ENCODE measurements around the gene STX18.

The STX18 gene

DNA sequence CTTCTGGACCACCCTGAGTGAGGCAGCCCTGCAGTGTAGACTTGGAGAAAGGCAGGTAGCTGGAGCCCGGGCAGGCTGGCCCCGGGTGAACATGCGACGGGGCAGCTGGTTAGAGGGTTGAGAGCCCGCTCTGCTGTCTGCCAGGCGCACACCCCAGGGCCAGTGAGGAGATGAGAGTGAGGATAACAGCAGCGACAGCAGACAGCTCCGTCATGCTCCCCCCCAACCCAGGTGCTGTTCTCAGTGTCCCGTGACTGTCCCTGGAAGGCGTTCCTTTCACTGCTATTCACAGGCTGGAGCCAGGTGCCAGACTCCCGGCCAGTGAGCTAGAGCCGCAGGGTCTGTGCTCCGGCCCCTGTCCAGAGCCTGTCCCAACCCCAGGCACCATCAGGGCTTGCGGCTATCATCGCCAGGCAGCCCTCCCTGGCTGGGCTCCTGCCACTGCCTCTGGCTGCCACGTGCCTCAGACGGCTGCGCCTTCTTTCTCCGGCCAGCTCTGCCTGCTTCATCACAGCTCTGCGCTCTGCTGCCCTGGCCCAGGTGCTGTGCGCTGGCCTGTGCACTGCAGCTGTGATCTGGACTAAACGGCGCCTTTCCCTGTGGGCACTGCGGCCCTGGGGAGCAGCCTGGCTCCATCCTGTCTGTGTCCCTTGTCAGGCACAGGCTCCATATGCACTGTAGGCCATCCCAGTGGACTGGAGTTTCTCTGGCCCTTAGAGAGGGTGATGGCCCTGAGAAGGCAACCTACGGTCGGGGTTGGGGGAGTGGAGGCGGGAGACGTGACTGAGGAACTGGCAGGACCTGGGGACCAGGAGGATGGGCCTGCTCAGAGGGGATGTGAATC, 135.2 kb downstream of the STX18 start:
- DNase-seq (ENCODE audit: low read depth in 2 of 2), result no peak

DNA sequence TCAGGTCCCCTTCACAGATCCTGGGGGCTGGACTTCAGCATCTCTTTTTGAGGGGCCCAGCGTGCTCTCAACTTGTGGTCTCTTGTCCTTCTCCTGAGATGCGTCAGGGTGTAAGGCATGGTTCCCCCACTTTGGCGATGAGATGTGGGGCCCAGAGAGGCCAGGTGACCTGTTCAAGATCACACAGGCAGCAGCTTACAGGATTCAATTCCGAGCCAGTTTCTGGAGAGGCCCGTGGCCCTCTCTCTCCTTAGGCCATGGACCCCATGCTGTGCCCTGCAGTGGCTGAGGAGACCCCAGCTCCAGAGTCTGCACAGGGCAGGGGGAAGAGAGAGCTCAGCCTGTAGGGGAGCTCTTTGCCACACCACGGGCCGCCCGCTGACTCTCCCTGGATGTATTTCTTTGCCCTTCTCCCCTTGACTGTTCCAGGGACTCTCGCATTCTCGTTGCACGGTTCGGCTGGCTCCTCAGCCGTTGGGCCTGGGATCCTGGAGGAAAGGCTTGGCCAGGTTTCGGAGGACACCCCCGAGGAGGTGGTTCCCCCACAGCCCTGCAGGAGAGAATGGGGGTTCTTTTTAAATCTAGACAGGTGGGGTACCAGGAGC, 136.4 kb downstream of the STX18 start:
- no peak for DNase-seq (ENCODE audit: low read depth in 2 of 2)

DNA sequence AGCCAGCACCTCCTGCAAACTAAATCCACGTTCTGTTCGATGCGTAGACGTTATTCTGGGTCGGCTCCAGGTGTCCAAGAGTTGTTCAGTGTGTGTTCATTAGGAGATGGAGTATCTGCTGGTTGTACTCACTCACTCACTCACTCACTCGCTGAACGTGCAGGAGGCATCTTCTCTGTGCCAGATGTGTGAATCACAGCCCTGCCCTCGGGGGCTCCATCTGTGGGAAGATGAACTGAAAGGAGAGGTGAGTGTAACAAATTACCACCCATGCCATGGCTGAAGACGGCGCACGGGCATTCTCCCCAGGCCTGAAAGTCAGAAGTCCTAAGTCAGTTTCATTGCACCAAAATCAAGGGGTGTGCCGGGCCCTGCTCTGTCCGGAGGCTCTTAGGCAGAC, 138.9 kb downstream of the STX18 start:
- DNase-seq (ENCODE audit: low read depth in 2 of 2), result no peak

- DNase-seq (ENCODE audit: low read depth in 2 of 2), result no peak
Measured at GRCh38 chr4:4401036-4401435, 140.8 kb downstream of the STX18 start.

GRCh38 chr4:4398430-4398829, 143.4 kb downstream of the STX18 start:
- no peak for DNase-seq (ENCODE audit: low read depth in 2 of 2)

DNA sequence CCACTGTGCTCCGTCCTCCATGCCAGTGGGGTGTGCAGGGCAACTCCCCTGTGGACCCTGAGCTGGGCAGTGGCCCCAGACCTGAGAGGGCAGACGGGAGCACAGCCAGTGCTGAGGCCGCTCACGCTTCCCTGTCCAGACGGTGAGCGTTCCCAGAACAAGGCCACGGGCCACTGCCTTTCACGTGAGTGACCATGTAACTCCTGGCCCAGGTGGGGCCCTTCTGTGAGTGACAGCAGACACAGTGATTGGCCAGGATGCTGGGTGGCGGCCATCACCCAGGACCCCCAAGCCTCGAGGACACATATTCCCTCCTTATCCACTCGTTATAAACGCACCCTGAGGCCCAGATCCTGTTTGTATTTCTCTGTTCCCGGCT, 144.4 kb downstream of the STX18 start:
- no peak for DNase-seq (ENCODE audit: low read depth in 2 of 2)

DNA sequence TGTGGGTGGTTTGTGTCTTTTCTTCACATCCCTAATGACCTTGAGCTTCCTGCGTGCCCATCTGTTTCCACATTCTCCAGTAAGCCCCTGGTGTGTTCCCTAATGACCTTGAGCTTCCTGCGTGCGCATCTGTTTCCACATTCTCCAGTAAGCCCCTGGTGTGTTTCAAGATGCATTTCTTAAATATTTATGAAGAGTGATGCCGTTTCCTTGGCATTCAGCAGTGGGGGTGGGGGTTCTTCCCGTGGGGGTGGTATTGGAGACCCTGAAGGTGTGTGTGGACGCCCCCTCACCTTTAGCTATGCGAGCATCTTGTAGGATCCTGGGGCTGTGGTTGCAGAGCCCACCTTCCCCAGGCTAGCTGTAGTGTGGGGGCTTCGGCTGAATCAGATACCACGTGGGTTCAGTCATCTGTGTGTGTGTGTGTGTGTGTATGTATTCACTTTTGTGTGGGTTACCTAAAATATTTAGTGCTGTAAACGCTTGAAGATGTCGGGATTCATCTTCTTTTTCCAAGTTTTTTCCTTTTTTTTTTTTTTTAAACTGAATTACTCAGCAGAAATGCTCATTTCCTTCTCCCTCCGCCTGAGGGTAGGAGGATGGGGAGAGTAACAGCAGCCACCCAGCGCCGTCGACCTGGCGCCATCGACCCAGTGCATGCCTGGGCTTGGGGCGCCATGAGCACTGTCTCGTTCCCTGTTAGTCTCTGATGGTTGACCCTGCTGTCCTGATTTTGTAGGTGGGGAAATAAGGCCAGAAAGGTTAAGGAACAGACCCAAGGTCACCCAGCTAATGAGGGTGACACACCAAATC, 145.0 kb downstream of the STX18 start:
- DNase-seq (ENCODE audit: low read depth in 2 of 2), result no peak

GRCh38 chr4:4395849-4396627, 145.8 kb downstream of the STX18 start:
- no peak for DNase-seq (ENCODE audit: low read depth in 2 of 2)

DNA sequence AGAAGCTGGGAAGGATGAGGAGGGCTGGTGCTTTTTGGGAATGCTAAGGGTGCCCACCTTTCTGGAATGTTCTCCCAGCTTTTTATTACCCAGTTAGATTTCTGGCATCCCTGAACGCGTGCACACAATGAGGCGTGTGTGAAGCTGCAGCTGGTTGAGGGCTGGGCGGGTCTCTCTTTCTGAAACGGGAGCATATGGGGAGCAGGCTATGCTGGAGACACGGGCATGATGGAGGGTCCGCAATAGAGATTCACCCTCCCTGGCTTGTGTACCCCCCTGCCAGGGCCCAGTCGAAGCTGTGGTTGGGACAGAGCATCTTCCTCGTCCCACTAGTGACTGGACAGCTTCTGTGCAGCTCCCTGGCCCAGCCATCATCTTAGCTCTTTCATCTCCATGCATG, 146.5 kb downstream of the STX18 start:
- no peak for DNase-seq (ENCODE audit: low read depth in 2 of 2)

GRCh38 chr4:4394644-4395043, 147.2 kb downstream of the STX18 start:
- no peak for DNase-seq (ENCODE audit: low read depth in 2 of 2)

- no peak for DNase-seq (ENCODE audit: low read depth in 2 of 2)
Measured at GRCh38 chr4:4392501-4393183, 149.2 kb downstream of the STX18 start.

DNA sequence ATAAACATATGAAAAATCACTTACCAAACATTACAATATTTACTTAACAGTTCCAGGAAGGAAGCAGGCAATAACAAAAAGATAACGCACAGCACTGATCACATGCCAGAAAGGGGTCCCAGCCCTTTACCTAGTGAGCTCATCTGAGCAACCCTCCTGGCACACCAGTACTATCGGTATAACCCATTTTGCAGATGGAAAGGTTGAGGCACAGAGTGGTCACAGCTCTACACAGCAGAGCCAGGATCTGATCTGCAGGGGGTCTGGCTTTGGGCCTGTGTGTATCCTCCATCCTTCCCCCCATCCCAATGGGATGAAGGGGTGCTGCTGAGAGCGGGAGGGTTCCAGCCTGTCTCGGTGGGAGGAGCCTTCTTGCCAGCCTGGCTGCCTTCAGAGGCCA, 150.0 kb downstream of the STX18 start:
- DNase-seq (ENCODE audit: low read depth in 2 of 2), result no peak

GRCh38 chr4:4390515-4391240, 151.2 kb downstream of the STX18 start:
- no peak for DNase-seq (ENCODE audit: low read depth in 2 of 2)

GRCh38 chr4:4390046-4390445, 151.8 kb downstream of the STX18 start:
- DNase-seq (ENCODE audit: low read depth in 2 of 2), result no peak

- DNase-seq (ENCODE audit: low read depth in 2 of 2), result no peak
Measured at GRCh38 chr4:4388836-4389575, 152.8 kb downstream of the STX18 start.

DNA sequence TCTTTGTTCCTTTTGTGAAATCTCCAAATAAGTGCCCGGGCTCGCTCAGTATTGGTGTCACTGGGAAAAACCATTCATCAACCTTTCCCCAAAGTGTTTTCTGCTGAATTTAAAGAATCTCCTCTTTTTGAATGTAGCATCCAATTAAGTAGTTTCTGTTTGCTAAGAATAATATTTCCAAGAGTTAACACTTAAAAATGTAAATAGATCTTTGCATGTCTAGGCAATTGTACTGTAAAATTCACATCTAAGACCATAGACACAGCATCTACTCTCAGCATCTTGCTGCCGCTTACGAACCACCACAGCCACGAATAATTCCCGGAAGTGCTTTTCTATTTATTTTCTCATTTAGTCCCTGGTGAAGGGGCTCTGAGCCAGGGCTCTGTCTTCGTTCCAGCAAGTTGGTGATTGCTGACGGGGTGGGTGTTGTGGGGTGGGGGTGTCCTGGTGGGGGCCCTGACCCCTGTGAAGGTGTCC, 153.5 kb downstream of the STX18 start:
- no peak for DNase-seq (ENCODE audit: low read depth in 2 of 2)

DNA sequence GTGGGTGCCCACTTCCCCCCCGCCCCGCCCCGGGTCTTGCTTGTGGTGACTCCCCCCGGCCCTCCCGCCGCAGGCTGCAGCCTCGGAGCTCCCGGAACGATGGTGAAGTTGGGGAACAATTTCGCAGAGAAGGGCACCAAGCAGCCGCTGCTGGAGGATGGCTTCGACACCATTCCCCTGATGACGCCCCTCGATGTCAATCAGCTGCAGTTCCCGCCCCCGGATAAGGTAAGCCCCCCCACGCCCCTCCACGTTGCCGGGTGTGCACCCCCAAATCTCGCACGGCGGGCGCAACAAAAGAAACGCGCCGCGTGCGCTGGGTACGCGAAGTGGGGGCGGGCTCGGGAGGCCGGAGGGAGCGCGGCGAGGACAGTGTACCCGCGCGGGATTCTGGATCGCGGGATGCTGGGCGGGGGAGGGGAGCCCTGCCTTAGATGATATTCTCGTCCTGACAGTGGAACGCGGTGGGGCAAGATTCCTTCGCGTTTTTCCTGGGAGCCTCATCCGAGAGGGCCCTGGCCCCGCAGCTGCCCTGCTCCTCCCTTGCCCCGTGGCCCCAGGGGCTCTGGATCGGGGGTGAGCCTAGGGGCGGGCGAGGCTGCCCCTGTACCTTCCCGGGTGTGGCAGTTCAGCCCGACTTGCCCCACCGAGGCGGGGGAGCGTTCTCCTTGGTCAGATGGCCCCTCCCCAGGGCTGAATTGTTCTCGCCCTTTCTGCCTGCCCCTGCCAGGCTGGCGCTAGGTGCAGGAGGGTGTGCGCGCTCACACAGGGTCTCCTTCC, 154.1 kb downstream of the STX18 start:
- DNase-seq (ENCODE audit: low read depth in 2 of 2), result no peak

- DNase-seq (ENCODE audit: low read depth in 2 of 2), result no peak
Measured at GRCh38 chr4:4386736-4387392, 155.0 kb downstream of the STX18 start, which contains the start of gene NSG1. Gene NSG1, plus strand, starts transcription at chr4:4387102. Its CDS starts 528 bp downstream, at chr4:4387630.
